Upper lobe of left lung (tissue), 4 donors: Measurements from ENCODE around the gene WDR48.

Experiments
- CTCF ChIP-seq, 6 experiments: fragments of 450-650 bp in 4 of 6; fragments of 200-600 bp in 2 of 6; sonication (generic) in 2 of 6; IDR thresholded peaks; one replicate each; pipeline ENCODE4 v1.5.1; 2016 to 2019; ENCODE audit warnings: antibody characterized with exemption in 6 of 6
- POLR2A ChIP-seq, 4 donors: fragments of 450-650 bp; IDR thresholded peaks; one replicate each; pipeline ENCODE4 v1.5.1; 2016 to 2017; ENCODE audit warnings: antibody characterized with exemption in 4 of 4, mild to moderate bottlenecking in 2 of 4

- peak in 1 of 6 experiments; percentile 33 for TF ChIP-seq CTCF (IDR thresholded peaks at IDR 0.05)
- TF ChIP-seq POLR2A (IDR thresholded peaks at IDR 0.05) = peak in 3 of 4 donors; percentile 40 to 91 (median 86)
These were observed 55.8 kb downstream of the WDR48 start, which contains the start of the genes GORASP1 and TTC21A for GRCh38 chr3:39107388-39108199.
